Inflammatory macrophage treated with lipopolysaccharide for 4 hours (primary cell): ENCODE results near the gene ZNF480.
"Not testable (repeated sequence)": the region's sequence is repeated elsewhere in the genome, so short reads cannot be mapped to it uniquely, and the experiment has no call there.

Experiments
- DNase-seq: peaks from one replicate; pipeline ENCODE4 v3.0.0-alpha.2; 2020

The ZNF480 gene

GRCh38 chr19:52296773-52297600 is at the start of gene ZNF480:
ZNF480 (plus strand) TSS chr19:52297169; CDS start chr19:52300413, 3,244 bp downstream.
- DNase-seq: peak; percentile 59

GRCh38 chr19:52248241-52248640 is 48.7 kb upstream of the ZNF480 start:
- peak; percentile 60 for DNase-seq

- no peak for DNase-seq
Observed at GRCh38 chr19:52258426-52258825, 38.5 kb upstream of the ZNF480 start.

GRCh38 chr19:52265556-52265955 is 31.4 kb upstream of the ZNF480 start:
- DNase-seq: not testable (repeated sequence)

- peak; percentile 96 for DNase-seq
Observed at GRCh38 chr19:52269338-52270261, 27.4 kb upstream of the ZNF480 start, which contains the start of gene ZNF766. ZNF766 (plus strand) TSS chr19:52269587; CDS start chr19:52269614, 27 bp downstream.

GRCh38 chr19:52270266-52270885 is 26.6 kb upstream of the ZNF480 start:
- peak; percentile 27 for DNase-seq

GRCh38 chr19:52273301-52273700 is 23.7 kb upstream of the ZNF480 start:
- no peak for DNase-seq

- DNase-seq: no peak
Observed at GRCh38 chr19:52274191-52274590, 22.8 kb upstream of the ZNF480 start.

- no peak for DNase-seq
Observed at GRCh38 chr19:52275988-52276387, 21.0 kb upstream of the ZNF480 start.

GRCh38 chr19:52277471-52277870 is 19.5 kb upstream of the ZNF480 start:
- DNase-seq: no peak

- no peak for DNase-seq
Observed at GRCh38 chr19:52286256-52286655, 10.7 kb upstream of the ZNF480 start.

GRCh38 chr19:52291781-52292180 is 5.2 kb upstream of the ZNF480 start:
- no peak for DNase-seq

GRCh38 chr19:52292946-52293345 is 4.0 kb upstream of the ZNF480 start:
- DNase-seq: not testable (repeated sequence)

- no peak for DNase-seq
Observed at GRCh38 chr19:52296400-52296772, 583 bp upstream of the ZNF480 start.

- no peak for DNase-seq
Observed at GRCh38 chr19:52297601-52298364, 814 bp downstream of the ZNF480 start.

- no peak for DNase-seq
Observed at GRCh38 chr19:52307275-52307674, 10.3 kb downstream of the ZNF480 start.

GRCh38 chr19:52322429-52322828 is 25.5 kb downstream of the ZNF480 start:
- no peak for DNase-seq

GRCh38 chr19:52331757-52332156 is 34.8 kb downstream of the ZNF480 start:
- DNase-seq: no peak

GRCh38 chr19:52335768-52336116 is 38.8 kb downstream of the ZNF480 start:
- no peak for DNase-seq

- peak; percentile 91 for DNase-seq
Observed at GRCh38 chr19:52336117-52336790, 39.3 kb downstream of the ZNF480 start, which contains the start of gene ZNF610. ZNF610 (plus strand) TSS chr19:52336243; CDS start chr19:52349173, 12,930 bp downstream.

- DNase-seq: no peak
Observed at GRCh38 chr19:52336791-52337381, 39.9 kb downstream of the ZNF480 start.
